Progenitor cell of endocrine pancreas (in vitro differentiated cells): Measurements from ENCODE around the gene TRRAP. TPM values are rescaled to one million over a fixed set of nuclear protein-coding genes. Genes with fewer than 3 reads are reported as not detected.

Experiments
- DNase-seq: peaks from one replicate; pipeline ENCODE4 v3.0.0; 2021; ENCODE audit warnings: low spot score; ENCODE audit not compliant: unreplicated experiment
- H3K27ac Mint-ChIP-seq: 2 replicates; pipeline ENCODE4 v1.8.0; 2021; ENCODE audit warnings: mild to moderate bottlenecking, moderate library complexity, mixed read lengths
- H3K27me3 Mint-ChIP-seq: 2 replicates; pipeline ENCODE4 v1.8.0; 2021; ENCODE audit warnings: mixed read lengths
- H3K36me3 Mint-ChIP-seq: 2 replicates; pipeline ENCODE4 v1.8.0; 2022; ENCODE audit warnings: mixed read lengths; ENCODE audit not compliant: insufficient read depth
- H3K4me1 Mint-ChIP-seq: 2 replicates; pipeline ENCODE4 v1.8.0; 2021; ENCODE audit warnings: low read depth, mixed read lengths
- H3K4me3 Mint-ChIP-seq: 2 replicates; pipeline ENCODE4 v1.8.0; 2021; ENCODE audit warnings: low read depth, mild to moderate bottlenecking, moderate library complexity, mixed read lengths
- H3K9me3 Mint-ChIP-seq: 2 replicates; pipeline ENCODE4 v1.8.0; 2021; ENCODE audit warnings: low read depth, mixed read lengths
- total RNA-seq: library from RNA; stranded (reverse); gene quantifications from 2 replicates; pipeline ENCODE4 v1.2.1, GENCODE V29; 2021
- TF ChIP-seq, protein P1 (sequence below): fragments of 200-600 bp; sonication (generic); IDR thresholded peaks from one replicate; pipeline ENCODE4 v1.5.0; 2021; ENCODE audit warnings: antibody characterized with exemption, mild to moderate bottlenecking; ENCODE audit not compliant: unreplicated experiment

Gene TRRAP
- total RNA-seq, 1 donor from 2014 or later: 75.8 TPM

- H3K9me3 Mint-ChIP-seq: no peaks in the 10 kb centered on the region
- no peak for DNase-seq
- no peak overlapping the region for H3K27ac Mint-ChIP-seq
- H3K4me1 Mint-ChIP-seq: peaks cover 2% of the 10 kb centered on the region
- H3K27me3 Mint-ChIP-seq: peaks cover 23% of the 10 kb centered on the region
- no peak overlapping the region for H3K4me3 Mint-ChIP-seq
- TF ChIP-seq, protein P1, sequence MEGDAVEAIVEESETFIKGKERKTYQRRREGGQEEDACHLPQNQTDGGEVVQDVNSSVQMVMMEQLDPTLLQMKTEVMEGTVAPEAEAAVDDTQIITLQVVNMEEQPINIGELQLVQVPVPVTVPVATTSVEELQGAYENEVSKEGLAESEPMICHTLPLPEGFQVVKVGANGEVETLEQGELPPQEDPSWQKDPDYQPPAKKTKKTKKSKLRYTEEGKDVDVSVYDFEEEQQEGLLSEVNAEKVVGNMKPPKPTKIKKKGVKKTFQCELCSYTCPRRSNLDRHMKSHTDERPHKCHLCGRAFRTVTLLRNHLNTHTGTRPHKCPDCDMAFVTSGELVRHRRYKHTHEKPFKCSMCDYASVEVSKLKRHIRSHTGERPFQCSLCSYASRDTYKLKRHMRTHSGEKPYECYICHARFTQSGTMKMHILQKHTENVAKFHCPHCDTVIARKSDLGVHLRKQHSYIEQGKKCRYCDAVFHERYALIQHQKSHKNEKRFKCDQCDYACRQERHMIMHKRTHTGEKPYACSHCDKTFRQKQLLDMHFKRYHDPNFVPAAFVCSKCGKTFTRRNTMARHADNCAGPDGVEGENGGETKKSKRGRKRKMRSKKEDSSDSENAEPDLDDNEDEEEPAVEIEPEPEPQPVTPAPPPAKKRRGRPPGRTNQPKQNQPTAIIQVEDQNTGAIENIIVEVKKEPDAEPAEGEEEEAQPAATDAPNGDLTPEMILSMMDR: no peak
- H3K36me3 Mint-ChIP-seq: no peaks in the 10 kb centered on the region
These were observed 15.5 kb upstream of the TRRAP start for GRCh38 chr7:98862716-98863420.

GRCh38 chr7:98863601-98864000 lies 14.7 kb upstream of the TRRAP start:
- Mint-ChIP-seq H3K27ac (no peak overlapping the region), H3K27me3 (peaks cover 27% of the 10 kb centered on the region), H3K4me1 (peaks cover 2% of the 10 kb centered on the region), H3K9me3 (no peaks in the 10 kb centered on the region), H3K4me3 (no peak overlapping the region), H3K36me3 (no peaks in the 10 kb centered on the region)
- no peak for DNase-seq
- TF ChIP-seq, protein P1: no peak

GRCh38 chr7:98864731-98865453 lies 13.4 kb upstream of the TRRAP start:
- no peaks in the 10 kb centered on the region for H3K9me3 Mint-ChIP-seq
- no peaks in the 10 kb centered on the region for H3K36me3 Mint-ChIP-seq
- H3K27me3 Mint-ChIP-seq: peaks cover 34% of the 10 kb centered on the region
- H3K27ac Mint-ChIP-seq: no peak overlapping the region
- no peak overlapping the region for H3K4me3 Mint-ChIP-seq
- no peak for DNase-seq
- TF ChIP-seq, protein P1: no peak
- peaks cover 2% of the 10 kb centered on the region for H3K4me1 Mint-ChIP-seq

DNA sequence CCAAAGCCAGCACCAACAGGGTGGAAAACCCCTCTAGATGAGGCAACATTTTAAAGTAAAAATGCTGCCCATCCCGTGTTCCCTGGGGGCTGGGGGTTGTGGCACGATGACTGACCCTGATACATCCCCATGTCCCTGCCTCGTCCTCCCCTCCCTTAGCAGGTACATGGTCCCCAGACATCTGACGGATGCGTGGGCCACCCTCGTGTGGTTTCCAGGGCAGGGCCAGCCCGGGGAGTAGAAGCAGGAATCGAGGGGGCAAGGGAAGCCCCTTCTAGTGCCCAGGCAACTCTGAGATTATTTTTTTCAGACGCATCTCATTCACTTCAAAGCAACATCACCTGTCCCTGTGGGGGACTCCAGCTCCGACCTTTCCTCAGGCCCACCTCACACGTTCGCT lies 12.0 kb upstream of the TRRAP start:
- Mint-ChIP-seq H3K27me3 (peaks cover 47% of the 10 kb centered on the region), H3K4me1 (peaks cover 5% of the 10 kb centered on the region), H3K27ac (no peak overlapping the region), H3K4me3 (no peak overlapping the region), H3K9me3 (no peaks in the 10 kb centered on the region), H3K36me3 (no peaks in the 10 kb centered on the region)
- DNase-seq: no peak
- TF ChIP-seq, protein P1: no peak

DNA sequence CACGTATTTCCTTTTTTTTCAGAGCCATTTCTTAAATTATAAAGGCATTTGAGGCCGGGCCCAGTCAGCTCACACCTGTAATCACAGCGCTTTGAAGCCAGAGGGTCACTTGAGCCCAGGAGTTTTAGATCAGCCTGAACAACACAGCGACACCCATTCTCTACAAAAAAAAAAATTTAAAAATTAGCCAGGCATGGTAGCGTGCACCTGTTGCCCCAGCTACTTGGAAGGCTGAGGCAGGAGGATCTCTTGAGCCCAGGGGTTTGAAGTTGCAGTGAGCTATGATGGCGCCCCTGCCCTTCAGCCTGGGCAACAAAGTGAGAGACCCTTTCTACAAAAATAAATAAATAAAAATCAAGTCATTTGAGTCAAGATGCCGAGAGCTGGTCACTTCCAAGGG lies 11.6 kb upstream of the TRRAP start:
- no peak for DNase-seq
- peaks cover 5% of the 10 kb centered on the region for H3K4me1 Mint-ChIP-seq
- H3K4me3 Mint-ChIP-seq: no peak overlapping the region
- no peaks in the 10 kb centered on the region for H3K9me3 Mint-ChIP-seq
- no peaks in the 10 kb centered on the region for H3K36me3 Mint-ChIP-seq
- H3K27me3 Mint-ChIP-seq: peaks cover 51% of the 10 kb centered on the region
- TF ChIP-seq, protein P1: no peak
- no peak overlapping the region for H3K27ac Mint-ChIP-seq
